HEK293 (cell line): ENCODE results near the gene GMPPB.

Experiments used
- TCF7L2 ChIP-seq: IDR thresholded peaks from 2 replicates; pipeline ENCODE4 v1.6.1; 2011; ENCODE audit warnings: low read depth, mild to moderate bottlenecking, inconsistent platforms, low read length, moderate library complexity, borderline replicate concordance
- YY1 ChIP-seq: fragments of 450-650 bp; formaldehyde crosslinking; IDR thresholded peaks from 2 replicates; pipeline ENCODE4 v1.5.1; 2018; ENCODE audit warnings: missing biosample characterization, missing genetic modification characterization
- ZBTB7A ChIP-seq: fragments of 450-650 bp; formaldehyde crosslinking; IDR thresholded peaks from 2 replicates; pipeline ENCODE4 v1.5.1; 2016; ENCODE audit warnings: low read depth, missing biosample characterization, missing genetic modification characterization
- ZNF157 ChIP-seq: fragments of 450-650 bp; formaldehyde crosslinking; IDR thresholded peaks from 2 replicates; pipeline ENCODE4 v1.5.1; 2016; ENCODE audit warnings: missing biosample characterization, missing genetic modification characterization
- ZNF175 ChIP-seq: fragments of 450-650 bp; formaldehyde crosslinking; IDR thresholded peaks from 2 replicates; pipeline ENCODE4 v1.5.1; 2016; ENCODE audit warnings: missing biosample characterization, missing genetic modification characterization
- ZNF211 ChIP-seq: fragments of 450-650 bp; formaldehyde crosslinking; IDR thresholded peaks from 2 replicates; pipeline ENCODE4 v1.5.1; 2016; ENCODE audit warnings: low read depth, missing biosample characterization, missing genetic modification characterization
- ZNF335 ChIP-seq: fragments of 450-650 bp; formaldehyde crosslinking; conservative IDR thresholded peaks from 2 replicates; pipeline ENCODE4 v1.5.1; 2016; ENCODE audit warnings: missing biosample characterization, missing genetic modification characterization
- ZNF670 ChIP-seq: fragments of 450-650 bp; formaldehyde crosslinking; IDR thresholded peaks from 2 replicates; pipeline ENCODE4 v1.5.1; 2016; ENCODE audit warnings: missing biosample characterization, missing genetic modification characterization, low read depth
- ZNF677 ChIP-seq: fragments of 450-650 bp; IDR thresholded peaks from 2 replicates; pipeline ENCODE4 v1.5.0; 2018; ENCODE audit warnings: missing biosample characterization, mild to moderate bottlenecking, missing genetic modification characterization, moderate library complexity
- TF ChIP-seq, protein P1 (sequence below): fragments of 450-650 bp; formaldehyde crosslinking; IDR thresholded peaks from 2 replicates; pipeline ENCODE4 v1.5.1; 2016; ENCODE audit warnings: missing biosample characterization, missing genetic modification characterization
- TF ChIP-seq, protein P2 (sequence below): fragments of 450-650 bp; formaldehyde crosslinking; IDR thresholded peaks from 2 replicates; pipeline ENCODE4 v1.5.1; 2016; ENCODE audit warnings: missing biosample characterization, missing genetic modification characterization

DNA sequence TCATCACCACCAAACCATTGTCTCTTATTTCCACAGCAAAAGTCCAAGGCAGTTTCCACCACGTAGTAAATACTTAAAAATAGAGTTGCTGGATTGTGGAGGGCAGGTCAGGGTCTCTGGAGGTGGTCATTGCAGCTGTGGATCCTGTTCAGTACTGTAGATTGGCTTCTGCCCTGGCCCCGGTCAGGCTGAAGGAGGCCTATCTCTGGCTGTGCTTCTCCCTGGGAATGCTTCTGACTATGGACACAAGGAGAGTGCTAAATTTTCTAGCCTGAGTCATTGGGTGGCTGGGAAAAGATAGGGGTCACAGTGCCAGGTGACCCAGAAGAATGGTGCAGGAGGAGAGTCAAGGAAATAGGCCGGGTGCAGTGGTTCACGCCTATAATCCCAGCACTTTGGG lies 26.3 kb upstream of the GMPPB start:
- TF ChIP-seq, protein P1, sequence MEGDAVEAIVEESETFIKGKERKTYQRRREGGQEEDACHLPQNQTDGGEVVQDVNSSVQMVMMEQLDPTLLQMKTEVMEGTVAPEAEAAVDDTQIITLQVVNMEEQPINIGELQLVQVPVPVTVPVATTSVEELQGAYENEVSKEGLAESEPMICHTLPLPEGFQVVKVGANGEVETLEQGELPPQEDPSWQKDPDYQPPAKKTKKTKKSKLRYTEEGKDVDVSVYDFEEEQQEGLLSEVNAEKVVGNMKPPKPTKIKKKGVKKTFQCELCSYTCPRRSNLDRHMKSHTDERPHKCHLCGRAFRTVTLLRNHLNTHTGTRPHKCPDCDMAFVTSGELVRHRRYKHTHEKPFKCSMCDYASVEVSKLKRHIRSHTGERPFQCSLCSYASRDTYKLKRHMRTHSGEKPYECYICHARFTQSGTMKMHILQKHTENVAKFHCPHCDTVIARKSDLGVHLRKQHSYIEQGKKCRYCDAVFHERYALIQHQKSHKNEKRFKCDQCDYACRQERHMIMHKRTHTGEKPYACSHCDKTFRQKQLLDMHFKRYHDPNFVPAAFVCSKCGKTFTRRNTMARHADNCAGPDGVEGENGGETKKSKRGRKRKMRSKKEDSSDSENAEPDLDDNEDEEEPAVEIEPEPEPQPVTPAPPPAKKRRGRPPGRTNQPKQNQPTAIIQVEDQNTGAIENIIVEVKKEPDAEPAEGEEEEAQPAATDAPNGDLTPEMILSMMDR (tag by site-specific recombination) = no peak
- TF ChIP-seq ZNF677 (tag by site-specific recombination) (no peak), ZNF211 (tag by site-specific recombination) (no peak), ZBTB7A (no peak), ZNF175 (tag by site-specific recombination) (no peak), ZNF157 (tag by site-specific recombination) (no peak), ZNF670 (tag by site-specific recombination) (no peak), TCF7L2 (no peak), ZNF335 (tag by site-specific recombination) (no peak), YY1 (no peak)
- TF ChIP-seq, protein P2, sequence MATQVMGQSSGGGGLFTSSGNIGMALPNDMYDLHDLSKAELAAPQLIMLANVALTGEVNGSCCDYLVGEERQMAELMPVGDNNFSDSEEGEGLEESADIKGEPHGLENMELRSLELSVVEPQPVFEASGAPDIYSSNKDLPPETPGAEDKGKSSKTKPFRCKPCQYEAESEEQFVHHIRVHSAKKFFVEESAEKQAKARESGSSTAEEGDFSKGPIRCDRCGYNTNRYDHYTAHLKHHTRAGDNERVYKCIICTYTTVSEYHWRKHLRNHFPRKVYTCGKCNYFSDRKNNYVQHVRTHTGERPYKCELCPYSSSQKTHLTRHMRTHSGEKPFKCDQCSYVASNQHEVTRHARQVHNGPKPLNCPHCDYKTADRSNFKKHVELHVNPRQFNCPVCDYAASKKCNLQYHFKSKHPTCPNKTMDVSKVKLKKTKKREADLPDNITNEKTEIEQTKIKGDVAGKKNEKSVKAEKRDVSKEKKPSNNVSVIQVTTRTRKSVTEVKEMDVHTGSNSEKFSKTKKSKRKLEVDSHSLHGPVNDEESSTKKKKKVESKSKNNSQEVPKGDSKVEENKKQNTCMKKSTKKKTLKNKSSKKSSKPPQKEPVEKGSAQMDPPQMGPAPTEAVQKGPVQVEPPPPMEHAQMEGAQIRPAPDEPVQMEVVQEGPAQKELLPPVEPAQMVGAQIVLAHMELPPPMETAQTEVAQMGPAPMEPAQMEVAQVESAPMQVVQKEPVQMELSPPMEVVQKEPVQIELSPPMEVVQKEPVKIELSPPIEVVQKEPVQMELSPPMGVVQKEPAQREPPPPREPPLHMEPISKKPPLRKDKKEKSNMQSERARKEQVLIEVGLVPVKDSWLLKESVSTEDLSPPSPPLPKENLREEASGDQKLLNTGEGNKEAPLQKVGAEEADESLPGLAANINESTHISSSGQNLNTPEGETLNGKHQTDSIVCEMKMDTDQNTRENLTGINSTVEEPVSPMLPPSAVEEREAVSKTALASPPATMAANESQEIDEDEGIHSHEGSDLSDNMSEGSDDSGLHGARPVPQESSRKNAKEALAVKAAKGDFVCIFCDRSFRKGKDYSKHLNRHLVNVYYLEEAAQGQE = no peak
